HG02840 (cell line): ENCODE data around the gene ZNHIT3.
A peak's percentile ranks its signal among the peaks of the same experiment; 100 is the strongest.

ENCODE experiments used
- ATAC-seq: cut with Tn5 transposase; IDR thresholded peaks from one replicate; pipeline ENCODE4 v1.9.1; 2021; ENCODE audit warnings: mild to moderate bottlenecking, moderate library complexity, moderate number of reproducible peaks; ENCODE audit not compliant: unreplicated experiment, low FRiP score

The ZNHIT3 gene

GRCh38 chr17:36544307-36545076 lies 58.0 kb downstream of the ZNHIT3 start, which contains the start of gene GGNBP2:
Gene GGNBP2, plus strand, starts transcription at chr17:36544919. Its CDS starts 806 bp downstream, at chr17:36545725.
- peak; percentile 46 for ATAC-seq

DNA sequence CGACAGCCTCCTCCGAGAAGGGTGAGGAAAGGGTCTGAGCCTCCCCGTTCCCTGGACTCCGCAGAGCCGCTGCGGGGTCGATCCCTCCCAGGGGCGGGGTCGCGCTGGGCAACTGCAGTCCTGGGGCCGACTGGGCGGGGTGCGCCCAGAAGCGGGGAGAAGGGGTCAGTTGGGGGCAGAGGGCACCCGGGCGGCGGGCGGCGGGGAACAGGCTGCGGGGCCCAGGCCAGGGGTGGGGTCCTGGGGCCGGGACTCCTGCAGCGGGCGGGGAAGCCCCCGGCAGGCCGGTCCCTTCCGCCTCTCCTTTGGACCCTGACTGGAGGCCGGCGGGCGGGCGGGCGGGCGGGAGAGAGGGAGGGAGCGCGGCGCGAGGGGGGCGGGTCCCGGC lies 58.6 kb downstream of the ZNHIT3 start:
- ATAC-seq = peak; percentile 38
